Amygdala (tissue), 56 donors: ENCODE results near the gene EEF1AKMT2.

Experiments used
- DNase-seq, 56 donors: peaks; one replicate each; lab custom pipeline; 2025; lab: John Stamatoyannopoulos, UW

EEF1AKMT2 gene

DNA sequence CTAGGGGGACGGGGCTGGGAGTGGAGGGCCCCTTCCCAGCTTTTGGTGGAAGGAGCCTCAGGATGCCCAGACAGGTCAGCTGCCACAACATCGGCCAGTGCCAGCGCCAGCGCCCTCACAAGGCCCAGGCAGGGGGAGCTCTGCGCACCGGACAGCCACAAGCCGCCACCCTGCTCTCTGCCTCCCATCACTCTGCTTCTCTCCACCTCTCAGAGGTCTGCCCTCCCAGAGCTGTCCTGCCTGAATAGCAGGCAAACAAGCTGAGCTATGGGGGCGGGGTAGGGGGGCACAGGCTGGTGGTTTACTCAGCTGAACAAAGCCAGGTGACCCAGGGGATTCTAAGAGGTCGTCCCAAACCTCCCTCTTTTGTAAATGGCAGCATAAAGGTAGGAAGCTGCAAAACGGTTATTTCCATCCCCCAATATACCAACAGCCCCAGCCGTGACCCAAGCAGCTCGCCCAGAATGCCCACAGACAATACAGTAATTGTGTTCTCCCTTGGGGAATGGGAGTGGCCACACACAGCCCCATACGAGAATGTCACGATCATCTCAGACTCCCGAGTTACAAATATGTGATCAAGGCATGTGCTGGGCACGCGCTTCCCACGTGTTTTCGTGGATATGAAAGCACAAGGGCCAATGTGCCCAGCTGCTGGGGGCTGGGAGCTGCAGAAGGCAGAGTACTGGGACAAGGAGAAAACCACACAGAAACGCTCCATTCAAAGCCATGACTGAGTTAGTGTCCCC, 67.2 kb downstream of the EEF1AKMT2 start:
- DNase-seq: peak in 55 of 56 donors; percentile 55 to 98 (median 85)

DNA sequence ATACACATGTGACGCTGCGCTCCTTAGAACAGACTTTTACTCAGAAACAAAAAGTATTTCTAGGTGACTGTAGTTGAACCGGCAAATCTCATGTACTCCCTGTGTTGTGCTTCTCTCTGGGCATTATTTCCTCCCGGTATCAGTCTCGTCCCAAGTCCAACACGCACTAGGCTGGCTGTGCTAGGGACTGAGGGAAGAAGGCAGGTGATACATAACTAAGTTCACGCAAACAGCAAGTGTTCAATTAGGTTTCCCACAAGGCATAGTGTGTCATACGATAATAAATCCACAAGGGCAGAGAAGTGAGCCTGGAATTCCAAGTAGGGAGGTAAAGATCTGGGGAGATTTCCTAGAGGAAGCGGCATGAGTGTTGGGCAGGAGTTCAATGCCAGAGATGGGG, 67.9 kb downstream of the EEF1AKMT2 start:
- no peak for DNase-seq

- peak in 5 of 56 donors; percentile 19 to 48 (median 41) for DNase-seq
Observed at GRCh38 chr10:124722798-124723783, 68.6 kb downstream of the EEF1AKMT2 start.

DNA sequence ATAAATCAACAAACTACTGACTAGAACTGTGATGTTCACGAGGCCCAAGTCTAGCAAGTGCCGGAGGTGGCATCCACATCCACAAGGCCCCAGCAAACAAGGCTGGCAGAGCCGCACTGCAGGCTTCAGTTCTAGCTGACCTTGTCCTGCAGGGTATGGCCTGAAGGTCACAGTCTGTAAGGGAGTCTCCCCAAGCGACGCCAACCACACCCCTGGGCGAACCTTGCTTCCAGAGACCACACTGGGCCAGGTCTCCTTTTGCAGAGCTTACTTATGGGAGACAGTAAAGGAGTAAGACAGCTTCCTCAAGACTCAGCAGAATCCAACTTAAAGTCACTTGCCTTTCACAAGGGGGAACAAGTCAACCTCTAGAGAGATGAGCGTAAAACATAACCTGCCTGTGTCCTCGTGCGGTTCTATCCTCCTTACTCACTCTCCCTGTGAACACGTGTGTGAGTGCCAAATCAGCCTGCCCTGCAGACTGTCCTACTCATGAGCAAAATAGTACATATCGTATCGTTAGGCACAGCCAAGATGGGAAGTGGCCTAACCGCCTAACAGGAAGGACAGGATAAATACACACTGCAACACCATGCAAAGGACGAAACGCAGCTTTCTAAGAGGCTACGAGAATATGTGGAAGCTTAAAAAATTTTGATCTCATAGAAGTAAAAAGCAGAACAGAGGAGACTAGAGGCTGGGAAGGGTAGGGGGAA, 70.2 kb downstream of the EEF1AKMT2 start:
- DNase-seq: no peak

DNA sequence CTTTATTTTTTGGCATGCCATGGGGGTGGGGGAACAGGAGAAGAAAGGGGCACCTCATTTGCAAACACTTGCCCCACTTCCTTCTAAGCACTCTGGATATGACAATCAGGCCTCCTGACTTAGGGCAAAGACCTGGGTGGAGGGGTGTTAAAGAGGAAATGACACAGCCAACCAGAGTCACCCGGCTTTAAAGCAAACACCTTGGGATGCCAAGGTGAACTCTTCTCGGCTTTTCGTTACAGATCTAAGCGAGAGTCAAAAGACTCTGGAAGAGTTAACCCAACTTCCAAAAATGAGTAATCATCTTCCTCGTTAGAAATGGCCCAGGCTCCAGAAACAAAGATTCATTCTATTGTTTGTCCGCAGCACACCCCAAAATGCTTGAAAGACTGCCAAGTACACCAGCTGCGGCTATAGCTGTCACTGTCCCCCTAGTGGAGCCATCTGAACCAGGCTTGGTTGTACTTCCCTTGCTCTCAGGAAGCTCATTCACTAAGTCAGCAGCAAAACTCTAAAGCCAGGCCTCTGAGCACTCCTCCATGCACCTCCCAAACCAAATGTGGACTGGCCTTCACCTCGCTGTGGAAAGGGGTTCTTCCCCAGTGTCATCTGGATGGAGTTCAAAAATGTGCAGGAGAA, 72.4 kb downstream of the EEF1AKMT2 start:
- DNase-seq: peak in 53 of 56 donors; percentile 25 to 91 (median 74)

GRCh38 chr10:124717911-124718741, 73.6 kb downstream of the EEF1AKMT2 start:
- peak in 24 of 56 donors; percentile 28 to 82 (median 56) for DNase-seq

GRCh38 chr10:124717041-124717757, 74.5 kb downstream of the EEF1AKMT2 start:
- DNase-seq: no peak

- no peak for DNase-seq
Observed at GRCh38 chr10:124716369-124716768, 75.3 kb downstream of the EEF1AKMT2 start.

GRCh38 chr10:124715439-124715838, 76.2 kb downstream of the EEF1AKMT2 start:
- no peak for DNase-seq

- no peak for DNase-seq
Observed at GRCh38 chr10:124713679-124714255, 77.9 kb downstream of the EEF1AKMT2 start.

GRCh38 chr10:124712704-124713407, 78.8 kb downstream of the EEF1AKMT2 start:
- no peak for DNase-seq

DNA sequence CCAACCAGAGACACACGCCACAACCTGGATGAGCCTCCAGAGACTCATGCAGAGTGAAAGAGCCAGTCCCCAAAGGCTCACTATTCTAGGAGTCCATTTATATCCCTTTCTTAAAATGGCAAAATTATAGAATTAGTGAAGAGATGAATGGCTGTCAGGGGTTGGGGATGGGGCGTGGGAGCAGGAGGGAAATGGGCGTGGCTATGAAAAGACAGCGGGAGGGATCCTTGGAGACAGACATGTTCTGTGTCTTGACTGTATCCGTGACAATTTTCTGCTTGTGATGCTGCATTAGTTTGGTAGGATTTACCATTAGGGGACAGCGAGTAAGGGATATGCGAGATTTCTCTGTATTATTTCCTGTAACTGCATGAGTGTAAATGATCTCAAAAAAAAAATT, 80.5 kb downstream of the EEF1AKMT2 start:
- no peak for DNase-seq

- no peak for DNase-seq
Observed at GRCh38 chr10:124710266-124710881, 81.3 kb downstream of the EEF1AKMT2 start.

GRCh38 chr10:124709861-124710260, 81.8 kb downstream of the EEF1AKMT2 start:
- peak in 3 of 56 donors; percentile 26 to 43 (median 28) for DNase-seq

DNA sequence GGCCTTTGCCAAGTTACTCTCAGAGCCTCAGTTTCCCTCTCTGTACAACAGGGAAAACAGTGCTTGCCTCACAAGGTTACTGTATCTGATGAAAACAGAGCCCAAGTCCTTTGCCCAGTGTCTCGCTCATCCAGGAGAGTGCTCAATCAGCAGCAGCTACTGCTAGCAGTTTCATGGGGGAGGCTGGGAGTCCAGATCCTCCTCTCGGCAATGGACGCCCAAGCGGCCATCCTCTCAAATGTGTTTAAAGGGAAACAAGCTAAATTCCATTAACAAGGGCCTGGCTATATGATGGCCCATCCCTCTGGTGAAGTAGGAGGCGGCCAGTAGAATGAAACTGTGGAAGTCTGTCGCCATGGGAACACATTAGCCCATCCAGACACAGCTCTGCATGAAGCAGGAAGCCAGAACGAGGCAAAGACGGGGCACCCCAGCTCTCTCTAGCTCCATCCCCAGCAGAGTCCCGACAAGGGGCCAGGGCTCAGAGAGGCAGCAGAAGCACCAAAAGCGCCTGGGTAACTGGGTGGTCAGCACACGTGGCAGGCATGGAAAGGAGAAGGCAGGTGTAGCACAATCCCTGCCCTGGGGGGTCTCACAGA, 82.7 kb downstream of the EEF1AKMT2 start:
- peak in 16 of 56 donors; percentile 29 to 63 (median 46) for DNase-seq

GRCh38 chr10:124708246-124708779, 83.4 kb downstream of the EEF1AKMT2 start:
- DNase-seq: no peak
